DOHH2 (cell line): ENCODE measurements around the gene NOD1.
A peak's percentile ranks its signal among the peaks of the same experiment; 100 is the strongest.

Experiments
- H3F3A ChIP-seq: fragments of 200-600 bp; sonication (generic), shearing (Covaris generic); 2 replicates; pipeline ENCODE4 v1.6.0; 2016; ENCODE audit warnings: antibody characterized with exemption, mild to moderate bottlenecking; ENCODE audit not compliant: control insufficient read depth, insufficient read depth
- H3K27ac ChIP-seq: fragments of 200-600 bp; sonication (generic); 2 replicates; pipeline ENCODE4 v1.5.1; 2014; ENCODE audit warnings: low read depth, mild to moderate bottlenecking, low read length, moderate library complexity
- H3K27me3 ChIP-seq: fragments of 200-600 bp; sonication (generic); 2 replicates; pipeline ENCODE4 v1.6.1; 2014; ENCODE audit warnings: mild to moderate bottlenecking, low read length, mixed read lengths; ENCODE audit not compliant: control insufficient read depth
- H3K36me3 ChIP-seq: fragments of 200-600 bp; sonication (generic); 2 replicates; pipeline ENCODE4 v1.6.1; 2014; ENCODE audit warnings: mild to moderate bottlenecking, low read length, moderate library complexity, mixed read lengths; ENCODE audit not compliant: control insufficient read depth
- H3K4me1 ChIP-seq: fragments of 200-600 bp; sonication (generic); 2 replicates; pipeline ENCODE4 v1.6.1; 2014; ENCODE audit warnings: mild to moderate bottlenecking, low read length, mixed read lengths; ENCODE audit not compliant: control insufficient read depth
- H3K4me2 ChIP-seq: fragments of 200-600 bp; sonication (generic); 2 replicates; pipeline ENCODE4 v1.6.0; 2014; ENCODE audit warnings: mild to moderate bottlenecking, low read length, moderate library complexity
- H3K4me3 ChIP-seq: fragments of 200-600 bp; sonication (generic); 2 replicates; pipeline ENCODE4 v1.5.1; 2014; ENCODE audit warnings: mild to moderate bottlenecking, low read length, mixed read lengths
- H3K79me2 ChIP-seq: fragments of 200-600 bp; sonication (generic); 2 replicates; pipeline ENCODE4 v1.6.1; 2014; ENCODE audit warnings: mild to moderate bottlenecking, low read length, mixed read lengths; ENCODE audit not compliant: control insufficient read depth
- H3K9me2 ChIP-seq: fragments of 200-600 bp; sonication (generic); replicated peaks from 2 replicates; pipeline ENCODE4 v1.6.1; 2014; ENCODE audit warnings: mild to moderate bottlenecking, low read length, mixed read lengths; ENCODE audit not compliant: control insufficient read depth
- H3K9me3 ChIP-seq: fragments of 200-600 bp; sonication (generic); 2 replicates; pipeline ENCODE4 v1.6.1; 2014; ENCODE audit warnings: antibody characterized with exemption, low read length, mixed read lengths; ENCODE audit not compliant: control insufficient read depth, insufficient read depth
- H4K20me1 ChIP-seq: fragments of 200-600 bp; sonication (generic); 2 replicates; pipeline ENCODE4 v1.6.0; 2014; ENCODE audit warnings: low read depth, mild to moderate bottlenecking, antibody characterized with exemption, low read length, moderate library complexity; ENCODE audit not compliant: control insufficient read depth, insufficient read depth
- CTCF ChIP-seq: fragments of 200-600 bp; sonication (generic); IDR thresholded peaks from one replicate; pipeline ENCODE4 v1.5.1; 2014; ENCODE audit warnings: antibody characterized with exemption, mild to moderate bottlenecking, low read depth, low read length; ENCODE audit not compliant: poor library complexity, severe bottlenecking
- EZH2phosphoT487 ChIP-seq: fragments of 200-600 bp; sonication (generic); IDR thresholded peaks from 2 replicates; pipeline ENCODE4 v1.6.1; 2017; ENCODE audit warnings: borderline replicate concordance, mild to moderate bottlenecking, antibody characterized with exemption, low read length, moderate library complexity, mixed read lengths

Gene NOD1

GRCh38 chr7:30428246-30429155, 50.1 kb downstream of the NOD1 start:
- H3K27ac ChIP-seq = no peak overlapping the region
- peaks cover 15% of the 10 kb centered on the region for H3K36me3 ChIP-seq
- TF ChIP-seq CTCF (no peak), EZH2phosphoT487 (no peak)
- peaks cover 10% of the 10 kb centered on the region for H3K9me3 ChIP-seq
- H4K20me1 ChIP-seq = no peaks in the 10 kb centered on the region
- no peaks in the 10 kb centered on the region for H3K27me3 ChIP-seq
- H3K4me2 ChIP-seq = 0 out of 2 replicates have a peak overlapping the region, but pooled peaks have one; percentile 1
- peaks cover 61% of the 10 kb centered on the region for H3K4me1 ChIP-seq
- H3K79me2 ChIP-seq = no peaks in the 10 kb centered on the region
- no peaks in the 10 kb centered on the region for H3K9me2 ChIP-seq
- peaks cover 6% of the 10 kb centered on the region; the same call in 1 of the 2 replicates for H3F3A ChIP-seq
- H3K4me3 ChIP-seq = no peak overlapping the region

- Histone ChIP-seq H3K27me3 (no peaks in the 10 kb centered on the region), H3K9me3 (peaks cover 7% of the 10 kb centered on the region), H3K9me2 (no peaks in the 10 kb centered on the region), H3F3A (0 out of 2 replicates have a peak, but pooled peaks cover 4% of the 10 kb centered on the region), H3K4me1 (peaks cover 50% of the 10 kb centered on the region), H3K4me2 (no peak overlapping the region), H4K20me1 (no peaks in the 10 kb centered on the region), H3K27ac (no peak overlapping the region), H3K4me3 (no peak overlapping the region), H3K36me3 (peaks cover 13% of the 10 kb centered on the region), H3K79me2 (no peaks in the 10 kb centered on the region)
- no peak for TF ChIP-seq EZH2phosphoT487
- TF ChIP-seq CTCF = no peak
These were observed 51.1 kb downstream of the NOD1 start for GRCh38 chr7:30427296-30428070.

GRCh38 chr7:30424506-30424905, 54.1 kb downstream of the NOD1 start:
- TF ChIP-seq CTCF (no peak), EZH2phosphoT487 (no peak)
- Histone ChIP-seq H3K9me3 (peaks cover 3% of the 10 kb centered on the region; the same call in 1 of the 2 replicates), H3K9me2 (no peaks in the 10 kb centered on the region), H3K4me3 (no peak overlapping the region), H3K27ac (no peak overlapping the region), H3F3A (no peaks in the 10 kb centered on the region), H3K4me2 (no peak overlapping the region), H3K4me1 (peaks cover 25% of the 10 kb centered on the region), H3K27me3 (no peaks in the 10 kb centered on the region), H3K79me2 (no peaks in the 10 kb centered on the region), H4K20me1 (no peaks in the 10 kb centered on the region), H3K36me3 (peaks cover 7% of the 10 kb centered on the region; the same call in 1 of the 2 replicates)
